GM19351 (cell line): Measurements from ENCODE around the gene APBB2.
"Not testable (repeated sequence)": the region's sequence is repeated elsewhere in the genome, so short reads cannot be mapped to it uniquely, and the experiment has no call there.

ENCODE experiments used
- ATAC-seq: cut with Tn5 transposase; IDR thresholded peaks from one replicate; pipeline ENCODE4 v1.9.1; 2021; ENCODE audit warnings: mild to moderate bottlenecking, moderate library complexity; ENCODE audit not compliant: unreplicated experiment

The APBB2 gene

DNA sequence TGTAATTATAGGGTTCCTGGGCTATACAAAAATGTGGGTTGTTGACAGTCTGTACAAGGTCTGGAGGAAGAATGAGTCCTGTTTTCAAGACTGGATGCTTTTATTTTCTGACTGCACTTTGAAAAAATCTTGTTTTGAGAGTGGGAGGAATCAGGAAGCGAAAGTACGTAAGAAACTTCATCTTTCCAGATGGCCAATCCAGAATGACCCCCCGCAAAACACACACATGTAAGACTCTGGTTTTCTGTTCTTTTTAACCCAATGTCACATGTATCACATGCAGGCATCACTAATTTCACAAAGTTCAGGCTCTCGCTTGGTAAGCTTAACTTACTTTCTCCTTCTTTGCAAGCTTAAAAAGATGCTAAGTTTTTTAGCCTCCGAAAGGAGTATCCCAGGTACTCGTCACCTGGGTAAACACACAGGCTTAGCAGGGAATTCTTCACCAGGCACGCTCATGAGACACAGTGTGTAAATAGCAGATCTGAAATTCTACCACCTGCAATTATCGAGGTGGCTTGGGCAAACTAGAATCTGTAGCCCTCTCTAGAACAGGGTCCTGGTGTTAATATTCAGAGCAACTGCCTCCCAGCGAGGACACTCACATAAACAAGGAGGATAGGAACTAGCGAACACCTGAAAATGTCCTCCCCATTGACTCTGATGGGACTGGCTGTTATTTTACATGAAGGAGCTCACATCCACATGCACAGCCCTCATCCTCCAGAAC lies 373.9 kb downstream of the APBB2 start:
- ATAC-seq, result peak; percentile 47

DNA sequence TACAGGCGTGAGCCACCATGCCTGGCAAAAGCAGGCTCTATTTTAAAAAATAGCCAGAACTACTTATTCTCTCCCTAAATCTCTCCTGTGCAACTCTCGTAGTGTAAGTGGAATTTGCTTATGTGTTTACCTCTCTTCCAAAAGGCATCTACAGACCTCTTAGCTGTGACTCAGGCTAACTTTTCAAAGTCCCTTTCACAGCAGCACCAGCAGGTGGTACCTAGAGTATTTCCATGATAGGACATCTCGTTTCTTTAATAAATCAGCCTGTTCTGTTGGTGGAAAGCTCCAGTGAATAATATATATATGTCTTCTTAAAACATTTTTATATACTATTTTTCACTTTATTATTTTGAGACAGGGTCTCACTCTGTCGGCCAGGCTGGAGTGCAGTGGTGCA lies 375.6 kb downstream of the APBB2 start:
- ATAC-seq, result no peak

DNA sequence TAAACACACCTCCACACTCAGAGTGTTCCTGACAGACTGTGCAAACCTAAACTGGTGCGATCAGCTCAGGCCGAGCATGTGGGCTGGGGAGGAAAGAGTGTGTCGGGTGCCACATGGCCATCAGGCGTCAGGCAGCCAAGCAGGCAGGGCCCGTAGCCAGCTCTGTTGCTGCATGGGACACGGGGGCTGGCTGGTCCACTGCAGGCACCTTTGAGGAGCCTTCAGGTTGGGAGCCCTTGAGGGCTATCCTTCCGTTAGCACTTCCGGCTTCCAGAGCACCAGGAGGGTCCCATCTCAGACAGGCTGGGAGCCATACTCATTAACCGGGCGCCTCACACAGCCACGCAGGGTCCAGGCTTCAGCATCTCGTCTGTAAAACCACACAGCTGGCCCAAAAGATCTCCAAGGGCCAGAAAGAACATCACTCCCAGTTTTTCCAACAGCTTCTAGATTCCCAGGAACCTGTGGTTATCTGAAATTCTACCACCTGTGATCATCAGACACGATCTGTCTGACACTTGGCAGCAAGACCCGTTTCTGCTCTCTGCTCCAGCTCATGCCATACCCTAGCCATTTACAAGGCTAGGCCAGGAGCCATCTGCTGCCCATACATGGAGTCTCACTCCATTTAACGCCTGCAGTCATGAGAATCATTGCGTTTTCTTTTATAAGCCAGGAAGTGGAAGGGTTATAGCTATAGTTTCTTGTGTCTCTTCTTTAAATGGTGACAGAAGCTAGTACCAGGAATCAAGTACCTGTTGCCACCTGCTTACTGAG lies 377.1 kb downstream of the APBB2 start:
- ATAC-seq, result no peak

DNA sequence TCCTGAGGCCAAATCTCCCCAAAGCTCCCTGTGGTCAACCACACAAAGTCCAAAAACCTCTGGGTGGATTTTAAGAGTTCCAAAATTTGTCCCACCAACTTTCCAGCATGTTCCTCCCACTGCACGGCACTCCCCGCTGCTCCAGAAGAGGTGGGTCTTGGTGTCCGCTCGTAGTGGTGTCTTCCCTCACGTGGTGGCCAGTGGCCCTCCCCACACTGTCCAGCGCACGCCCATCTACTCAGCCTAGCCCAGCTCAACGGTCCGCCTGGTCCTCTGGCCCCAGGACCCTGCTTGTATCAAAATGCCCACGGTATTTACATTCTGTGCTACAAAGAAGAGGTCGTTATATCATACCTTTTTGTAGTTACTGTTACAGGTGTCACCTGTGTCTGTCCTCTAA lies 381.1 kb downstream of the APBB2 start:
- ATAC-seq, result no peak

DNA sequence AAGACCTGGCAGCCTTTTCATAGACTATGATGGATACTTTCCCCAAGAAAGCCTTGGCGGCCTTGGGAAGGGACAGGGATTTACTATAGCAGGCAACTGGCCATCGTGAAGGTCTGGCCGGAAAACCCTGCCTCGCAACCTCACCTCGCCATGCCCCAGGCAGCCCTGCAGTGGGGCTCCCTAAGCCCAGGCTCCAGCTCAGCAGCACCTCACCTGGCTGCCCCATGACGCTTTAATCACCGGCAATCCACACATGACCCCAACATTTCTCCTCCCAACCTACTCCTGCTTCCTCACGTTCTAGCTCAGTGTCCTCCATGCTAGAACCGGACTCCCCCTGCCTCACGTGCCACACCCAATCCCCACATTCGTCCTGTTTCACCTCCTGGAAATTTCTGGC lies 382.2 kb downstream of the APBB2 start:
- no peak for ATAC-seq

DNA sequence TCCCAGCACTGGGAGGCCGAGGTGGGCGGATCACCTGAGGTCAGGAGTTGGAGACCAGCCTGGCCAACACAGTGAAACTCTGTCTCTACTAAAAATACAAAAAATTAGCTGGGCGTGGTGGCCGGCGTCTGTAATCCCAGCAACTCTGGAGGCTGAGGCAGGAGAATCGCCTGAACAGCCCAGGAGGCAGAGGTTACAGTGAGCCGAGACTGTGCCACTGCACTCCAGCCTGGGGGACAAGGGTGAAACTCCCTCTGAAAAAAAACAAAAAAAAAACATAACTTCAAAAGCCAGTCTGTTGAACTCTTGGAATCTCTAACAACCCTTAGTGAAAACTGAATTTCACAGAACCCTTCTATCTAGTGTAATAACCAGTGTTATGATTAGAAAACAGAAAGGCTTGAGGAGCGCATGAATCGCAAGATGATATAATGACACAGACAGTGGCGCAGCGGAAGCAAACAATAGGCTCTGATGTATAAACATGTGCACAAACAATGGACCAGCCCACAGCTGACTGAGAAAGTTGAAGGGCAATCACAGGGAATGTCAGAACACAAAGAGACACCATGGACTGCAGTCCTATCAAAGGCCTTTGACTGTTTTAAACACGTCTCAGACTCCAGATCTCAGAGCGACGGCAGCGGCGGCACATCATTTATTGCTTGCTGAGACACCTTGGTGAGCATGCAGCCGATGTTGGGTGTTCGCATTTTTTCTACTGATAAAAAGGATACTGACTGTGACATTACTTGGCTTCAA lies 383.0 kb downstream of the APBB2 start:
- no peak for ATAC-seq

DNA sequence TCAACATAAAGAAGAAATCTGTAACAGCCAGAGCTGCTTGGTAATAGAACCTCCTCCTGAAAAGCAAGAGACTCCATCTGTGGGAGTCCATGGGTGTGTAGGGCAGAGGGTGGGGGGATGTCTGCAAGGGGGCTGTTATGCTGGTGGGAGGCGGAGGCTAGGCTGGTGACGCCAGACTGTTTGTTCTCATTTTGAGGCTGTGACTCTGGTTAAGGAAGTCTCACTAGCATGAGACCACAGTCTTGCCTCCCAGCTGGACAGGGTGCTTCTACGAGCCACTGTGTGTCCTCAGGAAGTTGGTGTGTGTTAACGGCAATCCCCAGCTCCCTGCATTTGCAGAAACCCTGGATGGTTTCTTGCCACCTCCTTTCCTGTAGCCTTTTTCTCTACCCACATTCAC lies 384.8 kb downstream of the APBB2 start:
- no peak for ATAC-seq

DNA sequence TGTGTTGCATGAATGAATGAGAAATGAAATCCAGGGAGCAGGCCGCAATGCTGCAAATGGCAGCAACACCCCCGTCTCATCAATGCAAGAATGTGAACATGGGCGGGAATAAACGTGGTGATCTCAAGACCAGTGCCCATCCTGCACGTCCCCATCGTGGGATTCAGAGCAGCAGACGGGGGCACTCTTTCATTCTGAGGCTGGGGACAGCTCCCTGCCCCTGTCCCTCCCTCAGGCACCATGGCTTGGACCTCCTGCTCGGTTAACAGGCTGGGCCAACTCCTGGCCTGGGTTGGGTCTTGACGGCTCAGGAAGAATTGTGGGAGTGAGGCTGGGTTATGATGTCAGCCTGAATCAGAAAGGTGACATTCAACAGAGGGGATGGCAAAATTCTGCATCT lies 385.7 kb downstream of the APBB2 start:
- no peak for ATAC-seq

DNA sequence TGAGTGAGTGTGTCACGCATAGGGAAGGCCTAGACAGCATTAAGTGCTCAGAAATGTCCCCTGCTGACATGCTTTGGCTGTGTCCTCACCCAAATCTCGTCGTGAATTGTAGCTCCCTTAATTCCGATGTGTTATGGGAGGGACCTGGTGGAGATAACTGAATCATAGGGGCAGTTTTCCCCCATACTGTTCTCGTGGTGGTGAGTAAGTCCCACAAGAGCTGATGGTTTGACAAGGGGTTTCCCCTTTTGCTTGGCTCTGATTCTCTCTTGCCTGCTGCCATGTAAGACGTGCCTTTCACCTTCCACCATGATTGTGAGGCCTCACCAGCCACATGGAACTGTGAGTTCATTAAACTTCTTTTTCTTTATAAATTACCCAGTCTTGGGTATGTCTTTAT lies 386.6 kb downstream of the APBB2 start:
- ATAC-seq, result no peak

DNA sequence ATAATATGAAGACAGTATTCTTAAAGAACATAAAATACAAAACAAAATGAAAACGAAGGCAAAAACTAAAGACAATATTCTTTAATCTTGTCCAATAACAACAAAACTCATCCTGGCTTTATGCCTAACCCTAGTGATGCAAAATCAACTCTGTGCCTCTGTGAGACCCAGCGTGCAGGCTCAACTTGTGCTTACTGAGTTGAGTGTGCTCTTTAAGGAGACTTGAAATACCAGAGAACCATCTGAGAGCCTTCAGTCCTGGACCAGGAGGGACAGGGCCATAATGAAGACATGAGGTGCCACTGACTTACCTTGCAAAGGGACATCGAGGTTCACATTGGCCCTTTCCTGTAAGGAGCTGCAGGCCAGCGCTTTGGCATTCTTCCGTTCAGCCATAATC lies 387.5 kb downstream of the APBB2 start:
- no peak for ATAC-seq

DNA sequence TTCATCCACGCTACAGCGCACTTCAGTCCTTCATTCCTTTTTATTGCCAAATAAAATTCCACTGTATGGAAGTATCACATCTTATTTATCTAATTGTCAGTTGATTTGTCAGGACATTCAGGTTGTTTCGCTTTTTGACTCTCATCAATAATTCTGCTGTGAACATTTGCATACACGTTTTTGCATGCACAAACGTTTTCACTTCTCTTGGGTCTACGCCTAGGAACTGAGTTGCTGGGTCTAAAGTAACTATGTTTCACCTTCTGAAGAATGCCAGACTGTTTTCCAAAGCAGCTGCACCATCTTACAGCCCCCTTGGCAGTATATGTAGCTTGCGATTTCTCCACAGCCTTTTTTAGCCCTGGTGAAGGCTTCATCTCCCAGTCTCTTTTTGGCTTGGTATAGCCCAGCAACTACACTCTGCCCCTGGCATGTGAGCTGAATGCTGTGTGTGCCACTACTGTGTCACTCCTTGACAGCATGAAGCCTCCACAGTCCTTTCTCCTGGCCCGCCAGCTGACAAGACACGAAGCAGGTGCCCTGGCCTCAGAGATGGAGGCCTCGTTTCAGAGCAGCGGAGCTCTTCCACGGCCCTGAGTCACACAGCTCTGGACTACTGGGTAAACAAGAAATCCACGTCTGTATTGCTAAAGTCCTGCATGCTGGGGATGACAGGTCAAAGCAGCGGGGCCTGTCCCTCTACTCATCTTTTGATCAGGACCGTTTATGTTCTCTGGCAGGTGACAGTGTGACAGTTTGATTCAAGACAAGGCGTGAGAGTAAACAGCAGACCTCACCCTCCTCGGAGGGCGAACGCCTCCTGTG lies 389.1 kb downstream of the APBB2 start:
- ATAC-seq, result no peak

DNA sequence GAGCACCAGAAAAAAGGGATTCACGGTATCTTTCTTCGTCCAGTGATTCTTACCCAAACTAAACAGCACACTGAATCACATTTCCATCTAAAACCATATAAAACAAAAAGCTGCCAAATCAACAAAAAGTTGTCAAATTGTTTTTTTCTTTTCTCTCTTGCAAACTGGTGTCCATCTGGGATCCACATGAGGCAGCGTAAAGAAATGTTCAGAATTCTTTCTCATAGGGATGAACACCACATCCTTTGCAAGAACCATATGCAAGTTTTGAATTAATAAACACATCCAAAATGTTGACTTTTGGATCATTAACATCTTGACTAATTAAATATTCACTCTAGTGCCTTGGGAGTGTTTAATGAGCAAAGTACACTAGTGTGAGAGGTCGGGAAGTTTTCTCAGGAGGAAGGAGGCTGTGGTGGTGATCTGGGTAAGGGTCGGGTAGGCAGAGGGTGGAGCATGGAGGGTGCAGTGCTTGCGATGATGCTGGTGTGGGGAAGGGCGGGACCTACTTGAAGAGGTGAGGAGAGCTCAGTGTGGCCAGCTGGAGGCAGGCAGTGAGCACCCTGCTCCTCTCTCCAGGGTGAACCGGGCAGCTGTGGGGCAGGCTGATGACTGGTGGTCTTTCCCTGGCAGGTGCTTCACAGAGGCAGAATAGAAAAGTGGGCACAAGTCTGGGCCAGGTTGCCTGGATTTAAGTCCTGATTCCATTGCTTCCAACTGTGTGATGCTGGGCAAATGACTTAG lies 391.7 kb downstream of the APBB2 start:
- no peak for ATAC-seq

DNA sequence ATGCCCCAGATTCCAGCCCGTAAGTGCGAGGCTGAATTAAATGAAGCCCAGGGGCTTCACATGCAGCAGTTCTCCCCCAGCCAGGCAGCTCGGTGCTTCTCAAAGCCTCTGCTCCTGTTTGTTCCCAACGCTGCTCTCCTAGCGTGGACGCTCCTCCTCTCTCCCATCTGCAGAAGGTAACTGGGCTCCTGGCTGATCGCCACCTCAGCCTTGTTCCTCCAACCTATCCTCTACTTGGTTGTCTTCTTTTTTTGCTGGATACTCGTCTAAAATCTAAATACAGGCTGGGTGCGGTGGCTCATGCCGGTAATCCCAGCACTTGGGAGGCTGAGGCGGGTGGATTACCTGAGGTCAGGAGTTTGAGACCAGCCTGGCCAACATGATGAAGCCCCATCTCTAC lies 394.2 kb downstream of the APBB2 start:
- ATAC-seq, result no peak

DNA sequence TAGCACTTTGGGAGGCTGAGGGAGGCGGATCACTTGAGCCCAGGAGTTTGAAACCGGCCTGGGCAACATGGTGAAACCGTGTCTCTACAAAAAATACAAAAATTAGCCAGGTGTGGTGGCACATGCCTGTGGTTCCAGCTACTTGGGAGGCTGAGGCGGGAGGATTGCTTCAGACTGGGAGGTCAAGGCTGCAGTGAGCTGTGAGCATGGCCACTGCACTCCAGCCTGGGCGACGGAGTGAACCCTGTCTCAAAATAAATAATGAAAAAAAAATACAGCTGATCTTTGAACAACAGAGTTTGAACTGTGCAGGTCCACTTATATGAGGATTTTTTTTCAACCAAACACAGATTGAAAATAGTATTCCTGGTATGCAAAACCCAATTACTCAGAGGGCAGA lies 397.2 kb downstream of the APBB2 start:
- not testable (repeated sequence) for ATAC-seq

DNA sequence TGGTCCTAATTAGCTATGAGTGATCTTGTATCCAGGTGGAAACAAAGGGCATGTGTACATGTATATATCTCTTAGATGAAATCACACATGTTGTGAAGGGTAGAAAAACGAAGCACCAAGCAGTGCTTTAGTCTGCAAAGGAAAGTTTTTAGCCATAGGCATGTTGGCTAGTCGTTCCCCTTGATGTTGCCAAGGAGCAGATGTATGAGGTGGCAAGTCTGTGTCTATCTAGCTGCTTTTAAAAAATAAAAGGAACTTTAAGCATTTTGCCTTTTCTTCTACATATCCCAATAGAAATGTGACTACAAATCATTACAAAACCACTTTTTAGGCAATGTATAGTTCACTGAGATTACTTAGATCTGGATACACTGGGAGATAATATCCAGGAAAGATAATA lies 401.5 kb downstream of the APBB2 start:
- no peak for ATAC-seq

DNA sequence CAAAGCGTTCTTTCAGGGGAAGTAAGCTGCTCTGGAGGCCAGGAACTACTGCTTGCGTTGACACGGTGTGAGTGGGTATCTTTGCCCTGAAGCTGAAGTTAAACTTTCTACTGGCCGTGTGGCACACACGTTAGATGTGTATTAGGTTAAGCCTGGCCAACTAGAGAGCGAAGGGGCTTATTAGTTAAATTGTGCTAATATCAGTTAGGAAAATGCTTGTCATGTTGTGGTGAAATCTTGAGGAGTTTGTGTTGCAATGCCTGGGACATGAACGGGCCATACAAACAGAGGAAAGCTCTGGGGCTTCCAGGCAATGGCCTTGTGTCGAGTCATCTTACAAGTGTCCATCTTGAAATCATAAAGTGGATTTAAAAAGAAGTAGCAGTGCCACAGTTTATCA lies 402.0 kb downstream of the APBB2 start:
- no peak for ATAC-seq

DNA sequence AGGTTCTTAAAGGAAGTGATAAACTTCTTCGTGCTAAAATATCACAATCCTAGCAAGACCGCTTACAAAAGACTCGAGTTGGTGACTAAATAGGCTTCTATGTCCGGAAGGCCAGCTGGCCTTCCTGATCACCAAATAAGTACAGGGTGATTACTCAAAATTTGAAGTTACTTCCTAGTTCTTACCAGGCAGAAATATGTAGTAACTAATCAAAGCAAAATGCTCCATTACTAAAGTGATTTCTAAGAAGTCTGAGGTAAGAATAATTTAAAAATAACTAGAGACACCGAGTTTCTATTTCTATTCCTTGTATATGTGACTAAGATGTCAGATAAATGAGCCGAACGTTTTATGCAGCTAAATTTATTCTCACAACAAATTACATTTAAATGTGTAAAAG lies 402.4 kb downstream of the APBB2 start:
- no peak for ATAC-seq

DNA sequence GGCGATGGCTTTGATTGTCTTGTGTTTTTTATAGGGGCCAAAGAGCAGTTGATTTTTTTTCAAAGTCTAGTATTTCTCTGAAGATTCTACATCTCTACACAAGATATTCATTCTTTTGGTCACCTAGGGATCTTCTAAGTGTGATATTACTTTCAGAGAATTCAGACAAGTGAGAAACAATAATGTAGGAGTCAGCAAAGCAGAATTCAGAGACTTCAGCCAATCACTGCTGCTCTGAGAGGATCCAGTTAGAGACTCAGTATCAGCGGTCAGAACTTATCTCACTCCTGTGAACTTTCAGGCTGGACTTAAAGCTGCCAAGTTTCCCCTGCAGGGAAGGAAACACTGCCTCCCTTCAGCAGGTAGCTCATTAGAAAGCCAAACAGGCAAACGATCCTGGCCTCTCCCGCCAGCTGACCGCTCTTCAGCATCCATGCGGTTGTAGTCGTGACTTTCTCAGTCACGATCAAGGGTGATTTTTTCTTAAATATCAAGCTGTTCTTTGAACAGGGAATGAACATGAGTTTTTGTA lies 405.4 kb downstream of the APBB2 start:
- ATAC-seq, result no peak

DNA sequence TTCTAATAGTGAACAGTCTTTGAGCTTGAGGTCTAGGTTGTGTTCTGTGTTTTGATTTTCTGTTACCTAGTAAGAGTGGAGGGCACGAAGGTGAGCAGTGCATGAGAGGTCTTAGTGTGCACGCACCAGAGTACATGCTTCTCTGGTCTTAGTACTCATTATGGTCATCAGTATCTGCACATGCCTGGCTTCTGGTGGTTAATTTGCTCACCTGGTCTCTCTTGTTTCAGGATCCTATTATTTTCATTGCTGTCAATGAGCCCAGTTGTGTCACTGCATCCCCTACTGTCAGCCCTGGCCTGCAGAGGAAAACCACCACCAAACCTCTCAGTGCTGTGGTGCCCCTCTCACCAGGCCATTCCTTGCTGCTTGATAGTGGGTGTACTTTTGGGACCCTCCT lies 409.7 kb downstream of the APBB2 start:
- ATAC-seq, result no peak

DNA sequence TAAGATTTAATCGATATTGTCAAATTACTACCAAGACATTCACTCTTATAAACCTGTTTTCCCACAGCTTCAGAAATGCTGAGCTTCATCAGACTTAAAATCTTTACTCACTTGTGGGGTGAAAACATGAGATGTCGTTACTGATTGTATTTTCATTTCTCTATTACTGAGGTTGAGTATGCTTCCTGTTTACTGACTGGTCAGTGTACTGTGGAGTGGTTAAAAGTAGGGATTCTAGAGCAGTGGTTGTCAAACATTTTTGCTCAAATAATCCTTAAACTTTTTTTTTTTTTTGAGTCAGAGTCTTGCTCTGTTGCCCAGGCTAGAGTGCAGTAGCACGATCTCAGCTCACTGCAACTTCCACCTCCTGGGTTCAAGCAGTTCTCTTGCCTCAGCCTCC lies 414.3 kb downstream of the APBB2 start:
- peak; percentile 98 for ATAC-seq
